Amniotic stem cell (primary cell): ENCODE measurements around the gene CLEC3B.
"Not testable (repeated sequence)": the region's sequence is repeated elsewhere in the genome, so short reads cannot be mapped to it uniquely, and the experiment has no call there.

ENCODE experiments used
- DNase-seq: peaks from one replicate; lab custom pipeline; 2025; lab: John Stamatoyannopoulos, UW

The CLEC3B gene

DNA sequence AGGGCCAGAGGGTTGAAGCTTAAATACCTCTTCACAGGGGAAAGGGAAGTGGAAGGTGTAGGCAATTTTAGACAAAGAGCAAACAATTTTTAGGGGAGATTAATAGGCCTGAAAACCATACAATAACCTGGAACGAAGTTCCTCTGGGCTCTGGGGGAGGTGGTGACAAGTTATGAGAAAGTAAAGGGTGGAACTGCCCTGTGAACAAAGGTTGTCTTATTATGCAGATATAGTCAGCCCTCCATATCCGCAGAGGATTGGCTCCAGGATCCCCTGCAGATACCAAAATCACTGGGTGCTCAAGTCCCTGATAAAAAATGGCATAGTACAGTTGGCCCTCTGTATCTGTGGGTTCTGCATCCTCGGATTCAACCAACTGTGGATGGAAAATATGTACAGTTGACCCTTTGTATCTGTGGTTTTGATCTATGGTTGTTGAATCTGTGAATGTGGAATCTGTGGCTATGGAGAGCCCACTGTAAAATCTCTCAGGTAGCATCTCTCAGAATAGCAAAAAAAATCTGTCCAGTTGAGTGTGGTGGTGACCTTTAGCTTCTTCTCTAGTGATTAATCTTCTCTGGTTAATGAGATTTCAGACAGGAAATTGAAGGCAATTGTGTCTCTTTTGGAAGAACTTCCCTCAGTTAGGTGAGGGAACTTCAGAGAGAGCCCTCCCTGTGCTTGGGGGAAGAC, 40.2 kb downstream of the CLEC3B start:
- DNase-seq = no peak

DNA sequence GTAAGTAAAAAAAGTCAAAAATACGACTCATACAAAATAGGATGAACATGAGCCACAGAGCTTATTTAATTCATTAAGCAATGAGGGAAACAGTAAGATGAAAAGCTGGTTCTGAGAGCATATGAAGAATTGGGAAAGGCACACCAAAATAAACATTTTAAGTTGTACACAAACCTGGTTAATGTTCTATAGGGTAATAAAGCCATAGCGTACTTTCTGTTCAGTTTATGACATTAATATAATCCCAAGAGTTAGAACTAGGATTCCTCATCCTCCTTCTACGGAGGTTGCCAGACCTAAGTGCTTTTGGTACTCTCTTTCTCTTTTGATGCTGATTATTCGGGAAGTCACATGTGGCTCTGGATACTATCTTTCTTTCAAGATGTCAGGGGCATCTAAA, 41.4 kb downstream of the CLEC3B start:
- no peak for DNase-seq

DNA sequence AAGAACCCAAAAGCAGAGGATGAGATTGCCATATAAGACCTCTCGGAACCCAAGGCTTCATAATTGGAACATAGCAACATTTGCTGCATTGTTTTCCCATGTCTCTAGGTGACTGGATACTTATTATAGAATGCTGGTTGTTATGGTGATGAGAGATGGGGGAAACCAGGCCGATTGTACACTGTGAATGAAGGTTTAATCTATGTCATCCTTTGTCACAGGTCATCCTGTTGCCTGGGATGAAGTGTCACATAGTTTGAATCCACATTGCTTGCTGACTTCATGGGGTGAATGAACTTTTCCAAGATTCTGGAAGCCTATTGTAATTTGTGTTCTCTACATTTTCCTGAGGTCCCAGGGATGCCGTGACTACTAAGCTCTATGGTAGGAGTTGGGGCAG, 41.8 kb downstream of the CLEC3B start:
- DNase-seq = no peak

DNA sequence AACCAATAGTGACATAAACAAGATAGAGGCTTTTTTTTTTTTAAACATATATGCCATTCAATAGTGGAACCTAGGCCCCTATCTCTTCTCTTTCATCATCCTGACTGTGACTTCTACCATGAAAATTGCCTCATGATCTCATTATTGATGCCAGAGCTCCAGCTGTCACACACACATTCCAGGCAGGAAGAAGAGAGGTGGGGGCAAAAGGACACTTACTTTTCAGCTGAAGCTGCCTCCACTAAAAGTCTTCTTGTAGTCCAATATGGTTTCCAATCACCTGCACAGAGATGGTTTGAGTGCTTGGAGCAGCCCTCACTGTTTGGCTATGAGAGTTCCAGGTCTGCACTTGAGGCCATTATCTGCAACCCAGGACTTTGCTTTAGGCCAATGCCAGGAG, 45.0 kb downstream of the CLEC3B start:
- DNase-seq = no peak

DNA sequence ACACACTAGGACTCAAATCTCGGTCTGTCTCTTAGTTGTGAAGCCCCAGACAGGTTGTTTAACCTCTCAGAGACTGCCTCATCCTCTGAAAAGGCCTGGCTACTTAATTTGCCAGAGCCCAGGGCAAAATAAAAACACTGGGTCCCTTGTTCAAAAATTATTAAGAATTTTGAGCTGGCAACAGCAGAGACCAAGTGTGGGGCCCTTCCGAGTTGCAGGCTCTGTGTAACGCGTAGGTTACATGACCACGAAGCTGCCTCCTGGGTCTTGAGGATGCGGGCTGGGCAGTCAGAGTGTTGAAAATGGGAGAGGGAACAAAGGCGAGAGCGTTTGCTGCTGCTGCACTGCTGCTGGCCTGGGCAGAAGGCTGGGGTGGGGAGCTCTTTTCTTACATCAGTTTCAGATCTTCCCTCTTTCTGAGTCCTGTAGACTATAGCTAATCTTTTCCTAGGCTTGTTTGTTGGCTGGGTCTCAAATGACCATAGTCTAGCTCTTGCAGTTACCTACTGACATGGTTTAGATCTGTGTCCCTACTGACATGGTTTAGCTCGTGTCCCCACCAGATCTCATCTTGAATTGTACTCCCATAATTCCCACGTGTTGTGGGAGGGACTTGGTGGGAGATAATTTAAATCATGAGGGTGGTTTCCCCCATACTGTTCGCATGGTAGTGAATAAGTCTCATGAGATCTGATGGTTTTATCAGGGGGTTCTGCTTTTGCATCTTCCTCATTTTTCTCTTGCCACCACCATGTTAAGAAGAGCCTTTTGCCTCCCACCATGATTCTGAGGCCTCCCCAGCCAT, 49.9 kb downstream of the CLEC3B start:
- no peak for DNase-seq

DNA sequence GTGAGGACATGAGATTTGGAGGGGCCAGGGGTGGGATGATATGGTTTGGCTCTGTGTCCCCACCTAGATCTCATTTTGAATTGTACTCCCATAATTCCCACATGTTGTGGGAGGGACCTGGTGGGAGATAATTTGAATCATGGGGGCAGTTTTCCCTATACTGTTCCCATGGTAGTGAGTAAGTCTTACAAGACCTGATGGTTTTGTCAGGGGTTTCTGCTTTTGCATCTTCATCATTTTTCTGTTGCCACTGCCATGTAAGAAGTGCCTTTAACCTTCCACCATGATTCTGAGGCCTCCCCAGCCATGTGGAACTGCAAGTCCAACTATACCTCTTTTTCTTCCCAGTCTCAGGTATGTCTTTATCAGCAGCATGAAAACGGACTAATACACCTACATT, 52.2 kb downstream of the CLEC3B start:
- DNase-seq = not testable (repeated sequence)

DNA sequence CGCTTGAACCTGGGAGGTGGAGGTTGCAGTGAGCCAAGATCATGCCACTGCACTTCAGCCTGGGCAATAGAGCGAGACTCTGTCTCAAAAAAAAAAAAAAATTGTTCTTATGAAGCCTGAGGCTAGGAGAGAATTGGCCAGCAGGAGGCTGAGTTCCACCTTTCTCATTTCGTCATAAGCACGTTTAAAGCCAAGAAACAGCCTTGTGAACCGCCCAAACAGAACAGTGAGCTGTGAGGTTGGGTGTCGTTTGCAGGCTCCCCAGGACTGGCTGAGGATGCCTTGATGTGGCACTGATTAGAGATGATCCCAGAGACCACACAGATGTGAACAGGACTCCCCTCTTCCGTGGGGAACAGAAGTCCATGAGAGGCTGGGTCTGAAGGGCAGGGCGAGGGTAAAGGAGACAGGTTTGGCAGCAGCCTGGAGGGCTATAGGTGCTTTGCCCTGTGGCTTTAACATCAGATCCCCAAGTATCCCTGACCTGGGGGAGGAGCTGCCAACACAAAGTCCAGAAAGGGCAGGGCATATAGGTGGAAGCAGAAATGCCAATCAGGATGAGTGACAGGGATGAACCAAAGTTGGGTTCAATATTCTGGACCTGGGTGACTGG, 52.9 kb downstream of the CLEC3B start:
- no peak for DNase-seq

DNA sequence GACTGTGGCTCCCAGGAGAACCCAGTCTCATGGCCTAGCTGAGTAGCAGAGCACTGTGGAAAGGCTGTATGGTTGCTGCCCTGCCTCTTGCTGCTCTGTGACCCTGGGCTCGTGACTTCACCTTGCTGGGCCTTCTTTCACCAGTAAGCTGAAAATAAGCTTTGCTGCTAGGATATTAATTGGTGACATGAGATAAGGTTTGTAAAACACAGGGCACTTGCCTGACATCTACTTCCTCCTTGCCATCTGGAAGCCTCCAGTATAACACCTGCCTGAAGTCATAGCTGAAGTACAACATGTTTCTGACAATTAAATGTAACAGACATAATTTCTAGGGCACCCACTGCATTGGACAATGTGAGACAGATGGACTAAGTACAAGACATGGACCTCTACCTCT, 53.6 kb downstream of the CLEC3B start:
- no peak for DNase-seq

DNA sequence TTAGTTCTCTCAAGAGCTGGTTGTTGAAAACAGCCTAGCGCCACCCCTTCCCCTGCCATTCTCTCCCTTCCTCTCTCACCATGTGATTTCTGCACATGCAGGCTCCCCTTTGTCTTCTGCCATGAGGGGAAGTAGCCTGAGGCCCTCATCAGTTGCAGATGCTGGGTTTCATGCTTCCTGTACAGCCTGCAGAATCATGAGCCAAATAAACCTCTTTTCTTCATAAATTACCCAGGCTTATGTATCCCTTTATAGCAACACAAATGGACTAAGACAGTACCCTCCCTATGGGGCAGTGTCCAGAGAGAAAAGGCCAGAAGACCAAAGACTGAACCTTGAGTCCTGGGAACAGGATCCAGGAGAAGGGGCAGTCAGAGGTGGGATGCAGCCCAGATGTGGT, 54.7 kb downstream of the CLEC3B start:
- DNase-seq = no peak

DNA sequence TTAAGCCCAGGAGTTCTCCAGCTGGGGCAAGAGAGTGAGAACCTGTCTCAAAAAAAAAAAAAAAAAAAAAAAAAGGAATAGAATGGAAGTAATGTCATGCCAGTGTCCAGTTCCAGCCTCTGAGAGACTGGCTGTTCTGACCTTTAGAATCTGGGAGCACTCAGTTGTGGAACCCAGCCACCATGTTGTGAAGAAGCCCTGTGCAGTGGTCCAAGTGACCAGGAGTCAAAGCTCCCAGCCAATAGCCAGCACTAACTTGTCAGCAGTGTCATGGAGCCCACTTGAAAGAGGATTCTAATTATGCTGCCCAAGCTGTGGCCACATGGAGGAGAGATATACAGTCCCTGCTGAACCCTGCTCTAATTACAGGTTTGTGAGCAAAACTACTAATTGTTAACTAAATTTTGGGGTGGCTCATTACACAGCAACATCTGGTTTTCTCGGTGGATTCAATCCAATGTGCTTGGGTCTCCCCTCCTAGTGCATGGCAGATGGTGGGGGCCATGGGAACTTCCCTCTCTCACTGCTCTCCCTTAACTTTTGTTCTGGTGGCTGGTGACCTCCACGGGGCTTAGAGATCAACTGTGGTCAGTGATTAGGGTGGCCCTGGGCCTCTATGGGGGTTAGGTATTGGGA, 55.5 kb downstream of the CLEC3B start:
- DNase-seq = no peak

DNA sequence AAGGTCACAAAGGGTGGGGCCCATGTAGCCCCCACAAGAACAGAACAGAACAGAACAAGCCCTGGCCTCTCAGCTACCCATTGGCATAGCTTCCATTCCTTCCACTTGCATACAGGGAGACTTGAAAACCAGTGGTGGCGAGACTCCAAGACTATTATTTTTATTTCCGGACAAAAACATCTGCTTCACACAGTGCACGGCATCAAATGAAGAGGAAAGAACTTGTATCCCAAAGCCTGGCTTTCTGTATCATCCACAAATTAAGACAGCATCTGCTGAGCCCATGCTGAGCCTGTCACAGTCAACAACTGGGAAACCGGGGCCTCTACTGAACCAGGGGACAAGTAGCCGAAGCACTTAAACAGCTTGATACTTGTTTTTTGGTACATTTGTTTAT, 56.0 kb downstream of the CLEC3B start:
- no peak for DNase-seq

DNA sequence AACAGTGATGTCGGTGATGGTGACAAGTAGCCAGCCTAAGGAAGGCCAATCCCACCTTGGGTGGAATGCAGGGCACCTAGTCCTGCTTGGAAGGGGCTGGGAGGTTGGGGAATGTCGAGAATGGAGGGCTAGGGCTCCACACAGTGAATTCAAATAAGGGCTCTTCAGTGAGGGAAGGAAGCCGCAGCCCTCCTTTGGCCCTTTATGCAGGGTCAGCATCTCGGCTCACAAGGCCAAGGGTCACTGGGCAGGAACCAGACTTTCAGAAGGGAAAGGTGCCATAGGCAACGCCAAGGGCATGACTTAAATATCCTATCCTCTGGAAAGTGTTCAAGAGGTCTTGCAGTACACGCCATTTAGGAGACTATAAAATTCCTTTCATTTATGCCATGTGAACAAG, 56.9 kb downstream of the CLEC3B start:
- DNase-seq = no peak

DNA sequence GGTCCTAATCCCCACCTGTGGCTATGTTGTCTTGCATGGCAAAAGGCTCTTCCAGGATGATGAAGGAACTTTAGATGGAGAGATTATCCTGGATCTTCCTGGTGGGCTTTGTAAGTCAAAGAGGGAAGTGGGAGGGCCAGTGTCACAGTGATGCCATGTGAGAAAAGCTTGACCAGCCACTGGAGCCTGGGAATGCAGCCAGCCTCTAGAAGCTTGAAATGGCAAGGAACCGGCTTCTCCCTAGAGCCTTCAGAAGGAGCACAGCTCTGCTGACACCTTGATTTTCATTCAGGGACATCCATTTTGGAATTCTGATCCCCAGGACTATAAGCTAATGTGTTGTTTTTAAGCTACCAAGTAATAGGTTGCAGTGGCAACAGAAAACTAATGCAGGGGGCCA, 58.3 kb downstream of the CLEC3B start:
- no peak for DNase-seq

DNA sequence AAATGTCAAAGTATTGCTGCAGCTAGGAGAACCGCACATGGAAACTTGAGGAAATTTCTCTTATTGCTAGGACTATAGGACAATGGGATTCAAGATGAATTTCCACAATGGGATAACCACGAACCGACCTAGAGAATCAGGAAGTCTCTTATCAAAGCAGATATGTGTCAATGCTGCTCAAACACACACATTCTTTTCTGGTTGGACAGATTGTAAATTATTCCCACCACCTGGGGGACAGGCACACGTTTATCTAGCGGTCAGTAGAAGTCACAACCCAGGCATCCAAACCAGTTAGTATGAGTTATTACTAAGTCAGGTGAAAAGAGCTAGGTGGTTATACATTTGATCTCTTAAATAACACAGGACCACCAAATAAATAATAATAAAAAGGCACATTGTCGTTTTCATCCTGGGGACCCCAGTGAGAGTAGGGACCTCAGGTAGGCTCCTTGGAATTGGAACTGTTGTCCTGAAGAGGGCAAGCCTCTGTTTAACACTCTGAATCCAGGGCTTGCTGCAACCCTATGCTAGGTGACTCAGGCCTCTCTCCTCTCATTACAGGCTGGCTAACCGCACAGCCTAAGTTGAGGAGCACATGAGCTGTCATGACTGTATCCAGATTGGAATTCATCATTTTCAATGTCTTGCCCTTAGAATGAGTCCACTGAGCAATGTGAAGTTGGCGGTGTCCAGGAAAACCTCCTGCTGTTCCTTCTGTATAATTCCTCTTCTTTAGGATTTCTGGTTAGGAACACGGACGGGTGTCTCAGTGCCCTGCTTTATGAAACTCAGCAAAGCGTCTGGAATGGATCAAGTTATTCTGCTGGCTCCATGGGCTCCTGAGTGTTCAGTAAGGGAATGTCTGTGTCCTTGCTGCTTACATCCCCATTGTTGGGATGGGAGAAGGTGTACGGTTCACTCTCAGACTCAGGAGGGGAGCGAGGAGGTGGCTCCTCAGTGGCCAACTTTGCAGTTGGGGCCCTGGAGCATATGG, 59.0 kb downstream of the CLEC3B start:
- peak; percentile 75 for DNase-seq
